PC-9 (cell line): ENCODE measurements around the gene CADM1. TPM values are rescaled to one million over a fixed set of nuclear protein-coding genes. Genes with fewer than 3 reads are reported as not detected.

Experiments
- BruUV-seq: library from RNA; stranded (reverse); fragments of 400-500 nt; replicated peaks from 2 replicates; lab custom pipeline; 2021; lab: Mats Ljungman, UMichigan
- CTCF ChIA-PET: fragments of 300-600 bp; sonication (Branson Sonifier 250); formaldehyde crosslinking; loops from one replicate; lab custom pipeline; 2022; ENCODE audit warnings: antibody characterized with exemption; lab: Charles Lee
- POLR2A ChIA-PET: fragments of 300-600 bp; sonication (Branson Sonifier 250); formaldehyde crosslinking; loops from one replicate; lab custom pipeline; 2022; ENCODE audit warnings: antibody characterized with exemption; ENCODE audit not compliant: unreplicated experiment; lab: Charles Lee
- DNase-seq, 2 experiments: peaks; one replicate each; pipeline versions ENCODE4 v3.0.0 to v3.0.0-alpha.2; 2015 to 2022; ENCODE audit warnings: mixed read lengths in 1 of 2
- H2AFZ ChIP-seq: fragments of 200-600 bp; sonication (generic); 2 replicates; pipeline ENCODE4 v1.8.1; 2017; ENCODE audit warnings: antibody characterized with exemption
- H3F3A ChIP-seq: fragments of 200-600 bp; sonication (generic); 2 replicates; pipeline ENCODE4 v1.8.1; 2017; ENCODE audit warnings: antibody characterized with exemption, mild to moderate bottlenecking, low read depth; ENCODE audit not compliant: insufficient read depth
- H3K27ac ChIP-seq: fragments of 200-600 bp; sonication (generic); 2 replicates; pipeline ENCODE4 v1.6.1; 2016; ENCODE audit warnings: mixed run types
- H3K27me3 ChIP-seq: fragments of 200-600 bp; sonication (generic); 2 replicates; pipeline ENCODE4 v1.6.1; 2016; ENCODE audit warnings: low read depth, mixed run types; ENCODE audit not compliant: insufficient read depth
- H3K36me3 ChIP-seq: fragments of 200-600 bp; sonication (generic); 2 replicates; pipeline ENCODE4 v1.6.1; 2016; ENCODE audit warnings: low read depth, mixed run types
- H3K4me1 ChIP-seq: fragments of 200-600 bp; sonication (generic); replicated peaks from 2 replicates; pipeline ENCODE4 v1.6.1; 2016; ENCODE audit warnings: mixed run types; ENCODE audit not compliant: insufficient read depth
- H3K4me2 ChIP-seq: fragments of 200-600 bp; sonication (generic); 2 replicates; pipeline ENCODE4 v1.6.1; 2017; ENCODE audit warnings: mixed run types
- H3K4me3 ChIP-seq: fragments of 200-600 bp; sonication (generic); 2 replicates; pipeline ENCODE4 v1.6.1; 2016; ENCODE audit warnings: mixed run types
- H3K79me2 ChIP-seq: fragments of 200-600 bp; sonication (generic); 2 replicates; pipeline ENCODE4 v1.6.1; 2017; ENCODE audit warnings: low read depth, mixed run types
- H3K9me2 ChIP-seq: fragments of 200-600 bp; sonication (generic); 2 replicates; pipeline ENCODE4 v1.8.1; 2017; ENCODE audit warnings: mild to moderate bottlenecking; ENCODE audit not compliant: insufficient read depth
- H3K9me3 ChIP-seq: fragments of 200-600 bp; sonication (generic); 2 replicates; pipeline ENCODE4 v1.8.1; 2016; ENCODE audit warnings: low read depth; ENCODE audit not compliant: insufficient read depth
- H4K20me1 ChIP-seq: fragments of 200-600 bp; sonication (generic); 2 replicates; pipeline ENCODE4 v1.8.1; 2017; ENCODE audit not compliant: insufficient read depth
- EZH2 ChIP-seq: fragments of 200-600 bp; sonication (generic); IDR thresholded peaks from 2 replicates; pipeline ENCODE4 v1.8.0; 2017; ENCODE audit warnings: antibody characterized with exemption, low read depth
- intact Hi-C: fragments of 100-400 bp; cut with micrococcal nuclease; formaldehyde crosslinking; loops from one replicate; pipeline ENCODE4 v1.10.0; 2022; ENCODE audit not compliant: unreplicated experiment
- total RNA-seq: library from RNA; stranded (reverse); gene quantifications from 2 replicates; pipeline ENCODE4 v1.2.3, GENCODE V29; 2021
- TF ChIP-seq, protein P1 (sequence below): fragments of 200-600 bp; sonication (generic); conservative IDR thresholded peaks from 2 replicates; pipeline ENCODE4 v1.6.1; 2017; ENCODE audit warnings: mixed run types, antibody characterized with exemption, mild to moderate bottlenecking, moderate library complexity

Gene CADM1
- total RNA-seq, 1 experiment from 2014 or later, result not detected

- no peaks in the 10 kb centered on the region for H3K9me2 ChIP-seq
- no peaks in the 10 kb centered on the region for H3K79me2 ChIP-seq
- H3K36me3 ChIP-seq, result no peaks in the 10 kb centered on the region
- BruUV-seq, result no TSS peak
- H4K20me1 ChIP-seq, result no peaks in the 10 kb centered on the region
- no peak overlapping the region for H3K4me2 ChIP-seq
- no peaks in the 10 kb centered on the region for H3K9me3 ChIP-seq
- no peak overlapping the region for H3K27ac ChIP-seq
- H2AFZ ChIP-seq, result no peak overlapping the region
- intact Hi-C loops, result no loop called here
- CTCF ChIA-PET, result no interaction called here
- no peaks in the 10 kb centered on the region for H3K4me1 ChIP-seq
- POLR2A ChIA-PET, result no interaction called here
- DNase-seq, result no peak
- peaks cover 2% of the 10 kb centered on the region; the same call in 1 of the 2 replicates for H3K27me3 ChIP-seq
- H3K4me3 ChIP-seq, result no peak overlapping the region
- TF ChIP-seq EZH2, result no peak
- TF ChIP-seq, protein P1, sequence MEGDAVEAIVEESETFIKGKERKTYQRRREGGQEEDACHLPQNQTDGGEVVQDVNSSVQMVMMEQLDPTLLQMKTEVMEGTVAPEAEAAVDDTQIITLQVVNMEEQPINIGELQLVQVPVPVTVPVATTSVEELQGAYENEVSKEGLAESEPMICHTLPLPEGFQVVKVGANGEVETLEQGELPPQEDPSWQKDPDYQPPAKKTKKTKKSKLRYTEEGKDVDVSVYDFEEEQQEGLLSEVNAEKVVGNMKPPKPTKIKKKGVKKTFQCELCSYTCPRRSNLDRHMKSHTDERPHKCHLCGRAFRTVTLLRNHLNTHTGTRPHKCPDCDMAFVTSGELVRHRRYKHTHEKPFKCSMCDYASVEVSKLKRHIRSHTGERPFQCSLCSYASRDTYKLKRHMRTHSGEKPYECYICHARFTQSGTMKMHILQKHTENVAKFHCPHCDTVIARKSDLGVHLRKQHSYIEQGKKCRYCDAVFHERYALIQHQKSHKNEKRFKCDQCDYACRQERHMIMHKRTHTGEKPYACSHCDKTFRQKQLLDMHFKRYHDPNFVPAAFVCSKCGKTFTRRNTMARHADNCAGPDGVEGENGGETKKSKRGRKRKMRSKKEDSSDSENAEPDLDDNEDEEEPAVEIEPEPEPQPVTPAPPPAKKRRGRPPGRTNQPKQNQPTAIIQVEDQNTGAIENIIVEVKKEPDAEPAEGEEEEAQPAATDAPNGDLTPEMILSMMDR, result no peak
- no peaks in the 10 kb centered on the region for H3F3A ChIP-seq
Observed at GRCh38 chr11:115444542-115444941, 59.7 kb downstream of the CADM1 start.

DNA sequence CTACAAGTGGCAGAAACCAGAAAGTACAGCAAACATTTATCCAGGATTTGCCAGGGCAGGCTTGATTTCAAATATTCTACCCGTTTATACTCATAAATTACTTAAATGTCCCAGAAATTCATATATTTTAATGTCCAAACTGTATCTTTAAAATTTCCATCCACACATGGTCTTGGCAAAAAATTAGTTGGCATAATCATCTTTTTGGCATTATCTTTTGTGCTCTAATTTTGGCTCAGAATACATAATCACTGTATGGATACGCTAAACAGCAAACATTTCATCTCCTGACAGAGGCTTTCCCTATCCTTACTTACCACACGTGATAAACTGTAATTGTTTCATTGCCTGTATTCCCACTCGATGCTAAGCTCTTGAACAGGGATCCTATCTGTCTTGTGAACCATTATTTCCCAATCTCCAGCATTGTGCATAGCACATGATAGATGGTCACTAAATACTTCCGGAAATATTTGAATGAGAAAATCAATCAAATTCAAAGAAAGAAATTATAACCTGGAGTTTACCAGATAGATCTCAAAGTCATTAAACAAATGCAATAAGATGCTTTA, 64.2 kb downstream of the CADM1 start:
- DNase-seq, result no peak
- Histone ChIP-seq H3K4me3 (no peak overlapping the region), H3K9me2 (no peaks in the 10 kb centered on the region), H3K4me2 (no peak overlapping the region), H3K36me3 (no peaks in the 10 kb centered on the region), H3K4me1 (no peaks in the 10 kb centered on the region), H3F3A (no peaks in the 10 kb centered on the region), H4K20me1 (no peaks in the 10 kb centered on the region), H3K79me2 (no peaks in the 10 kb centered on the region), H2AFZ (no peak overlapping the region), H3K27me3 (no peaks in the 10 kb centered on the region), H3K9me3 (no peaks in the 10 kb centered on the region), H3K27ac (no peak overlapping the region)
- intact Hi-C loops, result no loop called here
- TF ChIP-seq, protein P1, result no peak
- TF ChIP-seq EZH2, result no peak
- ChIA-PET POLR2A (no interaction called here), CTCF (no interaction called here)
- BruUV-seq, result no TSS peak

DNA sequence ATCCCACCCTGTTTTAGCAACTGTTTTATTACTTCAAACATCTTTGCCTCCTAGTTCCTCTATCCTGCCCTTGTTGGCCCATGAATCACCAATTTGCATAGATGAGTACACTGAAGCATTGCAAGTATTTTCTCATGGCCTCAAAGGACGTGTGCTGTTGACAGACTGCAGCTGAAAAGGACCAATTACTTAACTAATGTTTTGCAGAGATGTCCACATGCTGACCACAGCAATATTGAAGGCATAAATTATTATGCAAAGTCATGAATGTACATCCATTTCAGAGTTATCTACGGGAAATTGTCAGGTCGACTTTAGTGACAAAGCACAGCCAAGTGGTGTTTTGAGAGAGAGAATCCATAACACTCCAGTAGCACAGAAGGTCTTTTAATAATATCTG, 64.8 kb downstream of the CADM1 start:
- no TSS peak for BruUV-seq

More for the DNA sequence above, 64.8 kb downstream of the CADM1 start:
- Histone ChIP-seq H2AFZ (no peak overlapping the region), H3K4me2 (no peak overlapping the region), H3K27me3 (no peaks in the 10 kb centered on the region), H3K4me1 (no peaks in the 10 kb centered on the region), H3K9me3 (no peaks in the 10 kb centered on the region), H3F3A (no peaks in the 10 kb centered on the region), H4K20me1 (no peaks in the 10 kb centered on the region), H3K9me2 (no peaks in the 10 kb centered on the region), H3K79me2 (no peaks in the 10 kb centered on the region), H3K4me3 (no peak overlapping the region), H3K27ac (no peak overlapping the region), H3K36me3 (no peaks in the 10 kb centered on the region)
- TF ChIP-seq, protein P1, result no peak
- no peak for TF ChIP-seq EZH2
- ChIA-PET POLR2A (no interaction called here), CTCF (no interaction called here)
- intact Hi-C loops, result no loop called here
- DNase-seq, result no peak
